Activated CD4-positive, alpha-beta T cell treated with anti-CD3 and anti-CD28 coated beads, Interleukin-2, amount 50 U/mL, for 24 hours (primary cell): Measurements from ENCODE around the gene CCDC83.
"Not testable (repeated sequence)": the region's sequence is repeated elsewhere in the genome, so short reads cannot be mapped to it uniquely, and the experiment has no call there.

Experiments
- DNase-seq, 2 donors: peaks; one replicate each; pipeline ENCODE4 v3.0.0-alpha.2; 2020; ENCODE audit warnings: low read depth in 1 of 2, low spot score in 1 of 2

Gene CCDC83

GRCh38 chr11:85886089-85887056 lies 31.2 kb downstream of the CCDC83 start:
- DNase-seq, result no peak

GRCh38 chr11:85889108-85889507 lies 33.9 kb downstream of the CCDC83 start:
- DNase-seq, result no peak

GRCh38 chr11:85889676-85890579 lies 34.7 kb downstream of the CCDC83 start:
- no peak for DNase-seq

GRCh38 chr11:85893395-85893794 lies 38.2 kb downstream of the CCDC83 start:
- no peak for DNase-seq

- no peak for DNase-seq
Measured at GRCh38 chr11:85896876-85897275, 41.7 kb downstream of the CCDC83 start.

GRCh38 chr11:85898456-85898855 lies 43.3 kb downstream of the CCDC83 start:
- no peak for DNase-seq

- DNase-seq, result no peak
Measured at GRCh38 chr11:85902353-85902752, 47.2 kb downstream of the CCDC83 start.

GRCh38 chr11:85903406-85903805 lies 48.2 kb downstream of the CCDC83 start:
- DNase-seq, result no peak

GRCh38 chr11:85903811-85904210 lies 48.6 kb downstream of the CCDC83 start:
- no peak for DNase-seq

GRCh38 chr11:85912414-85912813 lies 57.2 kb downstream of the CCDC83 start:
- no peak for DNase-seq

GRCh38 chr11:85913513-85913912 lies 58.3 kb downstream of the CCDC83 start:
- no peak for DNase-seq

GRCh38 chr11:85914425-85914824 lies 59.2 kb downstream of the CCDC83 start:
- DNase-seq, result no peak

- DNase-seq, result no peak
Measured at GRCh38 chr11:85918910-85919794, 64.0 kb downstream of the CCDC83 start.

- DNase-seq, result no peak
Measured at GRCh38 chr11:85922367-85922766, 67.2 kb downstream of the CCDC83 start.

- DNase-seq, result no peak
Measured at GRCh38 chr11:85923455-85923854, 68.3 kb downstream of the CCDC83 start.

- not testable (repeated sequence) for DNase-seq
Measured at GRCh38 chr11:85926653-85927214, 71.6 kb downstream of the CCDC83 start.

GRCh38 chr11:85930879-85931366 lies 75.7 kb downstream of the CCDC83 start:
- no peak for DNase-seq

GRCh38 chr11:85934596-85935169 lies 79.5 kb downstream of the CCDC83 start:
- no peak for DNase-seq

GRCh38 chr11:85935751-85936150 lies 80.6 kb downstream of the CCDC83 start:
- no peak for DNase-seq

GRCh38 chr11:85937835-85938234 lies 82.7 kb downstream of the CCDC83 start:
- no peak for DNase-seq
